NCI-H1417 treated with DMSO at 0.1 percent for 48 hours (cell line): Measurements from ENCODE around the gene ITGAE.
A peak's percentile ranks its signal among the peaks of the same experiment; 100 is the strongest.
"Not testable (repeated sequence)": the region's sequence is repeated elsewhere in the genome, so short reads cannot be mapped to it uniquely, and the experiment has no call there.

Experiments used
- DNase-seq: peaks from one replicate; lab custom pipeline; 2025; lab: John Stamatoyannopoulos, UW

The ITGAE gene, protein sequence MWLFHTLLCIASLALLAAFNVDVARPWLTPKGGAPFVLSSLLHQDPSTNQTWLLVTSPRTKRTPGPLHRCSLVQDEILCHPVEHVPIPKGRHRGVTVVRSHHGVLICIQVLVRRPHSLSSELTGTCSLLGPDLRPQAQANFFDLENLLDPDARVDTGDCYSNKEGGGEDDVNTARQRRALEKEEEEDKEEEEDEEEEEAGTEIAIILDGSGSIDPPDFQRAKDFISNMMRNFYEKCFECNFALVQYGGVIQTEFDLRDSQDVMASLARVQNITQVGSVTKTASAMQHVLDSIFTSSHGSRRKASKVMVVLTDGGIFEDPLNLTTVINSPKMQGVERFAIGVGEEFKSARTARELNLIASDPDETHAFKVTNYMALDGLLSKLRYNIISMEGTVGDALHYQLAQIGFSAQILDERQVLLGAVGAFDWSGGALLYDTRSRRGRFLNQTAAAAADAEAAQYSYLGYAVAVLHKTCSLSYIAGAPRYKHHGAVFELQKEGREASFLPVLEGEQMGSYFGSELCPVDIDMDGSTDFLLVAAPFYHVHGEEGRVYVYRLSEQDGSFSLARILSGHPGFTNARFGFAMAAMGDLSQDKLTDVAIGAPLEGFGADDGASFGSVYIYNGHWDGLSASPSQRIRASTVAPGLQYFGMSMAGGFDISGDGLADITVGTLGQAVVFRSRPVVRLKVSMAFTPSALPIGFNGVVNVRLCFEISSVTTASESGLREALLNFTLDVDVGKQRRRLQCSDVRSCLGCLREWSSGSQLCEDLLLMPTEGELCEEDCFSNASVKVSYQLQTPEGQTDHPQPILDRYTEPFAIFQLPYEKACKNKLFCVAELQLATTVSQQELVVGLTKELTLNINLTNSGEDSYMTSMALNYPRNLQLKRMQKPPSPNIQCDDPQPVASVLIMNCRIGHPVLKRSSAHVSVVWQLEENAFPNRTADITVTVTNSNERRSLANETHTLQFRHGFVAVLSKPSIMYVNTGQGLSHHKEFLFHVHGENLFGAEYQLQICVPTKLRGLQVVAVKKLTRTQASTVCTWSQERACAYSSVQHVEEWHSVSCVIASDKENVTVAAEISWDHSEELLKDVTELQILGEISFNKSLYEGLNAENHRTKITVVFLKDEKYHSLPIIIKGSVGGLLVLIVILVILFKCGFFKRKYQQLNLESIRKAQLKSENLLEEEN

DNA sequence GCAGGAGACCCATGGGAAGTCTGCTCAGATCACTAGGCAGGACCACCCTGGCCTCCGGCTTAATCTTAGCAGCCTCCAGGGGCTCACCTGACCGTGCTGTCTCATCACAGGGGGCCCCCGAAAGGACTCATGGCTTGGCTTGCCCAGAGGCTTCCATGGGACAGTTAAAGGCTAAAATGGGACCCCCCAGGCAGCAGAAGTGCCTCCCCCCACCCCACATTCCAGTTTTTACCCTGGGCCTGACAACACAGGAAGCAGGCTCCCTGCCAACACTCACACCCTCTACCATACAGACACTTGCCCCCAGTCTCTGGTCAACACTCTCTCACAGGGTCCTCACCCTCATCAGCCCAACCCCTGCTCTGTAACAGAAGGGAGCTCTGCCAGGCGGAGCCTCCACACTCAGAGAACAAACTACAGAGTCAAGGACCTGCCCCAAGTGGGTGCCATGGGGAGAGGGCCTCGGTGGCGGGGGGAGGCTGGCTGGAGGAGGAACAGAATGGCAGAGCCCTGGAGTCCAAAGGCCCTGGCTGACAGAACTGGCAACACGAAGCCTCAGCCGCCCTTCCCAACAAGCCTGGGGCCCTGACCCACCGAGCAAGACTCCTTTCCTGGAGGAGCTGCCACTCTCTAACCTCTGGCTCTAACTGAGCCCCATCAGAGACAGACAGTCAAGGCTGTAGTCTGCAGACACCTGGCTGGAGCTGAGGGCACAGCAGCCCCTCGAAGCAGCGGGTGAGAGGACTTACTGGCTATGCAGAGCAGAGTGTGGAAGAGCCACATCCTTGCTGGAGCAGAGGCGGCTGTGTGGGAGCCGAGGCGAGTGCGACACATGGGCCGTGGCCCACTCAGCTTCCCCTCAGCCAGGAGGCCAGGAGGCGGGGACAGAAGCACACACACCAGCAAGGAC is at the start of gene ITGAE:
TSS of gene ITGAE (minus strand) at position 827 of the 910 bp plus-strand sequence. CDS start at position 783, 44 bp downstream.
- no peak for DNase-seq

DNA sequence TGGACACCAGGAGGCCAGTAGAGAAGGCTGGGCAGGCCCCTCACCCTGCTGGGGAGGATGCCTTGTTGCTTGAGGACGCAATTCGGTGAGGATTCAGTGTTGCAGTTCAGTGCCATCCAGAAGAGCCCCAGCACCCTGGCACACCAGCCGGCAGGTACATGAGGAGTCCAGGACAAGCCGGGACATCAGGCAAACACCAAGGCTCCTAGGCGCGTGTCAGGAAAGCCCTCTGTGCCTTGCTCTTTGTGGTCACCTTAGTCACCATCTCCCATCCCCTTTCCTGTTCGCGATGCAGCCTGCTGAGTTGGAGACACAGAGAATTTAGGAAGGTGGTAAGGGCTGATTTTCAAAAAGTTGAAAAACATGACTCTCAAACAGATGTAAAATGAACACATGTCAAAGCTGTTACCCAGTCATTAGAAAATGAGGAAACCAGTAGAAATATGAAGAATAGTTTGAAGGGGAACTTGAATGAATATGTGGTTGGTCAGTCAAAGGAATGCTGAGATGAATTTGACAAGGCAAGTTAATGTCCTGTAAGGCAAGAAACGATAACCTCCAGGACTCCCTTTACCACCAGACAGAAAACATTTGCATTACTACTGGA is 47.3 kb upstream of the ITGAE start:
- no peak for DNase-seq

DNA sequence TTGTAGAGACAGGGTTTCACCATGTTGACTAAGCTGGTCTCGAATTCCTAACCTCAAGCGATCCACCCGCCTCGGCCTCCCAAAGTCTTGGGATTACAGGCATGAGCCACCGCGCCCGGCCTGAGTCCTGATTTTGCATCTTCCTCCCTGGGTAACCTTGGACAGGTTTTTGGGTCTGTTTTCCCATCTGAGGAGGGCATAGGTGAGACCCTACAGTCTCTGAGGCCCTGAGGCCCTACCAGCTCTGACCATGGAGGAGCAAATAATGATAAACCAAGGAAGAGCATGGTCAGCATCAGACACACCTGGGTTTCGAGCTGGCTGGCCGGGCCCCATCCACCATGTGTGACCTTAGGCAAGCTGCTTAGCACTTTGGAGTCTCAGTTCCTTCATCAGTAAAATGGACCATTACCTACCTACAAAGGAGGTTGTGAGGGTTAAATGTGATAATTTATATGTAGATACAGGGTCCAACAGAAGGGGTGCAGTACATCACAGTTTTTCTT is 46.2 kb upstream of the ITGAE start:
- no peak for DNase-seq

DNA sequence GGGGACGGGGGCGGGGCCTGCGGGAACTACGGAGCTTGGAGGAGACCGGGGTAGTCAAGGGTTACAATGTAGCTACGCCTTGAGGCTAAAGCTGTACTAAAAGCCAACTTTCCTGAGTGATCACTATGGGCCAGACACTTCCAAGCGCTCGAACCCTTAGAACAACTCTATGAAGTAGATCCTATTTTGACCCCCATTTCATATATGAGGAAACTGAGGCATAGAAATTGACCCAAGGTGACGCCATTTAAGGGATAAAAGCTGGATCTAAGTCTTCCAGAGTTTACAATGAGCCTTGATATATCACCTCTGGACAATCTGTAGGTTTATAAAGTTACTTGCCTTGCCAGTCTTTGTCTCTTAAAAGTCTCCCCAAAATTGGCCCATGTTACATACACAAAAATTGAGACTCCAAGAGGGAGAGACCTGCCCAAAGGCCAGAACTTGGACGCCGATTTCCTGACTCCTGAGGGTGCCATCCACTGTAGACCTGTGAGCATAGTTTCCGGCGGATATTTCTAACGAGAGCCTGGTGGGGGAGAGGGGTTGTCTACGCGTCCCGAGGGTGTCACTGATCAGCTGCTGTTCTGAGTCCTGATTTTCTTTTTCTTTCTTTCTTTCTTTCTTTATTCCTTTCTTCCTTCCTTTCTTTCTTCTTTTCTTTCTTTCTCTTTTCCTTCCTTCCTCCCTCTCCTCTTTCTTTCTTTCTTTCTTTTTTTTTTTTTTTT is 45.6 kb upstream of the ITGAE start:
- DNase-seq: no peak

DNA sequence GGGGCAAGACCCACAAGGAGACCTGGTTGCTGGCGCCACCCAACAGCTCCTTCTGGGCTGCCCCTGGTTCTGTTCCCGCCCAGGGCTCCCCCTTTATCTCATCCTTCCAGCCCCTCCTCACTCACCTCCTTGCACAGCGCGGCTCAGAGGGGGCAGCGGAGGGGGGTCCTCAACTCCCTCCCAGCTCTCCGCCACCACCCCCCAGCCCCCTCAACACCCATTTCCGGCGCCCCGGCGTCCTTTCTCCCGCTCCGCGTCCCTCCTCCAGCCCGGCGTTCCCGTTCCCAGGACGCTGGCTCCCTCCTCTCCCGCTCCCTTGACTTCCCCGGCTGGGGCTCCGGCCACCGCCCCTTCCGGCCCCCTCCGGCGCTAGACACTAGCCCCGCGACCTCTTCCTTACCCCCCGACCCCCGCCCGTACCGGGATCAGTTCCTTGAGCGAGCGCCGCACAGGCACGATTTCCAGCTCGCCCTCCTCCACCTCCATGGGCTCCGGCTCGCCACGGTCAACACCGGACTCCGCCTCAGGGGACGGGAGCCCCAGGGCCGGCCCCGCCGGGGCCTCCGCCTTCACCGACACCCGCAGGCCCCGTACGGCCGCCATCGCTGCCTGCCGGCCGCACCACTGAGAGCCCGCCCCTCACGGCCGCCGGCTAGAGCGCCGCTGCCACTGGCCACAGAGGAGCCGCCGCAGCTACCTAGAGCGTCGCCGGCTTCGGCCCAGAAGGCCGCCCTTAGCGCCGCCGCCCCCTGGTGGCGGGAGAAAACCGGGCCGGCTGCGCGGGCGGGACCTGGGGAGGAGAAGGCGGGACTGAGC is 44.8 kb upstream of the ITGAE start, which contains the start of gene NCBP3:
TSS of gene NCBP3 (minus strand) at position 626 of the 816 bp plus-strand sequence. CDS start at position 603, 23 bp downstream.
- DNase-seq: peak; percentile 22

DNA sequence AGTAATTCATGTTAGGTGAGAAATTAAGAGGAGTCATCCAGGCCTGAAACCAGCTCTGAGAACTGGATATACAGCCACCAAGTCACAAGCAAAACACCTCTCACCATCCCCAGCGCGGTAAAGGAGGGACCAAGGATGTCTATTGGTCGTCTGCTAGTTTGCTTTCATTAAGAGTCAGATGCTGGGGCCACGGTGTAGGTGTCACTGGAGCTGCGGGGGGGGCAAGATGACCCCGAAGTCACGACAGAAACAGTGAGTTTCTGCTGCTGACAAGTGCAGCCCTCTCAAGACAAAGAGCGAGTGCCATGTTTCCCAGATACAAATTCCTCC is 44.3 kb upstream of the ITGAE start:
- no peak for DNase-seq

DNA sequence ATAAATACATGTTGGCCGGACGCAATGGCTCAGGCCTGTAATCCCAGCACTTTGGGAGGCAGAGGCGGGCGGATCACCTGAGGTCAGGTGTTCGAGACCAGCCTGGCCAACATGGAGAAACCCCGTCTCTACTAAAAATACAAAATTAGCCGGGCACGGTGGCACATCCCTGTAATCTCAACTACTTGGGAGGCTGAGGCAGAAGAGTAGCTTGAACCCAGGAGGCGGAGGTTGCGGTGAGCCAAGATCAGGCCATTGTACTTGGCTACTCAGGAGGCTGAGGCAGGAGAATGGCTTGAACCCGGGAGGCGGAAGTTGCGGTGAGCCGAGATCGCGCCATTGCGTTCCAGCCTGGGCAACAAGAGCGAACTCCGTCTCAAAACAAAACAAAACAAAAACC is 43.6 kb upstream of the ITGAE start:
- DNase-seq: not testable (repeated sequence)

DNA sequence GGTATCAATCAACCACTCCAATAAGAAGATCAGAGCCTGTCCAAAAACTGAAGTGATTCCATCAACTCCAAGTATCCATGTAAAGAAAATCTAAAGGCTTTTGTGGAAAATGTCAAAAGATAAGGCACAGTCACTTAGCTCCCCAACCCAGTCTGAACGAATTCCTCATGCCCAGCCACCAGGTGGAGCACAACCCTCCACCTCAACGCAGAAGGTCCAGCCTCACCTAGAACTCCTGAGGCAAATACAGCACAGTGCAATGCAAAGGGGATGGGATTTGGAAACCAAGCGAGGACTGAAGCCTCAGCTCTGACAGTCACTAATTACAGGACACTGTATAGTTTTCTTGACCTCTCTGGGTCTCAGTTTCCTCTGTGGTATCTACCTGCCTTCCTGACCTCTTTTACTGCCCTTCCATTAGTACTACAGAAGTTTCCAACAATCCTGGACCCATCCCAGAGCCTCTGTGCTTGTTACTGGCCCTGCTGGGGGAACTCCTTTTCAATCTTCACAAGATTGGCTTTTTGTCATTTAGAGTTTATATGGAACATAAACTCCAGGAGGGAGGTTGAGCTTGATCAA is 43.0 kb upstream of the ITGAE start:
- no peak for DNase-seq

DNA sequence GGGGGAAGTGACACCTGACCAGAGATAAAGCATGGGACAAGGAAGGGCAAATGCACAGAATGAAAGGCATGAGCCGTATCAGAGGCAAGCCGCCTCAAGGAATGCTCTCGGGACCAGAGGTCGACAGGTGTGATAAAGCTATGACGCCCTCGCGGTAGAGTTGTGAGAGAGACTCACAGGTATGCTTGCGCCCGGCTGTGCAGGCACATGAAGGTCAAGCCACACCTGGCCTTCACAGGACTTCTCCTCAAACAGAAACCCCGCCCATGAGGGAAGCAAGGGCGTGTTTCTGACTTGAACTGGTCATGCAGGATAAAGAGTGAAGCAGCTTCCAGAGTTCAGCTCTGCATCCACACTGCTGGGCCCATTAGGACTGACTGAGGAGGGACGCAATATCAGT is 37.2 kb upstream of the ITGAE start:
- no peak for DNase-seq

DNA sequence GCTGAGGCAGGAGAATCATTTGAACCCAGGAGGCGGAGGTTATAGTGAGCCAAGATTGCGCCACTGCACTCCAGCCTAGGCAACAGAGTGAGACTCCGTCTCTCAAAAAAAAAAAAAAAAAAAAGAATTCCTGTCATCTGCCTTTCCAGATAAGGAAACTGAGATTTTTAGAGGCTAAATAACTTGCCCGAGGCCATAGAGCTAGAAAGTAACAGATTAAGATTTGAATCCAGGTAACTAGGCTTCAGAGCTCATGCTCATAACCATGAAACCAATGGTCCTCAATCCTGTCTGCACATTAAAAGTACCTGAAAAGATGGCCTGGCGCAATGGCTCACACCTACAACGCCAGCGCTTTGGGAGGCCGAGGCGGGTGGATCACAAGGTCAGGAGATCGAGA is 35.6 kb upstream of the ITGAE start:
- no peak for DNase-seq

DNA sequence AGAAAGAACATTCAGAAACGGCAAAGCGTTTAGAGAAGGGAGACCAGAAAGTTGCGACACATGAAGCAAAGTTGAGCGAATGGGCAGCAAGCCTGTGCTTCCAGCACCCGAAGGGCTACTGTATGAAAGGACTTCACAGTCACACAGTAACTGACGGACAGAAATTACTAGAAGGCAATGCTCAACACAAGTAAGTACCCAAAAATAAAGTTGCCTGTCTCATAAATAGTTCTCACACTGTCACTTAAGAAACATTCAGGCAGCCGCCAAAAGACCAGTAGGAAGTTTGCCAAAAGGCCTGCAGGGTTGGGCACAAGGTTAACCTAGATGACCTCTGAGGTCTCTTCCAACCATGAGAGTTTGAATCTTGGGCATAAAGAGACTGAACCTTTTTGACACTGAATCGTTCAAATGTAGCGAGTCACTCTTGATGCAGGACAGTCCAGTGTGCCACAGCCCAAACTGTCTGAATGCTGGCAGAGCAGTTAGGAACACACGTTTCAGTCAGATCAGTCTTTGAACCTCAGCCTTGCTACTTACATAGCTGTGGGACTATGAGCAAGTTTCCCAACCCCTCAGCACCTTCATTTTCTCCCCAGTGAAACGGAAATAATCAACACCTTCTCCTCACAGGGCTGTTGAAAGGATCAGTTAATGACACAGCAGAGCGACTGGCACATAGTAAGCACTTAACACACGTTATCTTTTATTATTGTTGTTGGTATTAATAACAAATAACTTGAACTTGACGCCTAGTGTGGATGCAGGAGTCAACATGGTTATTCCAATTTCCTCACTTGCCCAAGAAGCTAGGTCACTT is 34.6 kb upstream of the ITGAE start:
- no peak for DNase-seq

DNA sequence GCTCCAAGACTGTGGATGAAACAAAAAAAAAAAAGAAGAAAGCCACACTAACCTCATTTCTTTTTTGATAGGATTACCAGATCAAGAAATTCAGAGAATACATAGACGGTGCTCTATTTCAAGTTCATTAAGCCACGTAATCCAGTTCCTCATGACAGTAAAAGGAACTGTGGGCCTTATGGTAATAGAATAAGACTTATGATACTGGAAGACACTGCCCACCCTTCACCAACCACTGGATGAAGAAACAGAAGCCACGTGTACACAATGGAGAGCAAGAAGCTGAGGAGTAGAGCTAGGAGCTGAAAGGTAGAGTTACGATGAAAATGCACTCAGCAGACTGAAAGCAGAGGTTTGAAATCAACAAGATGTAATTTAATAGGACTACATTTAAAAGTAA is 33.8 kb upstream of the ITGAE start:
- DNase-seq: no peak

DNA sequence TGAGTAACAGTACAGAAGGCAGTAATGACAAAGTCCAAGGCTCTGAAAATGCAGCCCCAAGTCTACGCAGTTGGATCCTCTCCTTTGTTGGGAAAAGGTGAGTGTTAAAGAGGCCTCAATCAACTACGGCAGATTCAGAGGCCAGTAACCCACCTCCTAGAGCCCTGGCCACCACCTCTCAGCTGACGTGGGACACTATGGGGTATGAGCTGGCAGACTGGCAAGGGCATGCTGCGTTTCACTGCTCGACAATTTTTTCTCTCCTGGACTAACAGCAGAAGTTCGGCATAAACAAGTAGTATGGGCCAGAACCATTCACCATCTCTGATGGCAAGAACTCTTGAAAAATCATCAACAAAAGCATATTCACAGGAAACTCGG is 27.9 kb upstream of the ITGAE start:
- no peak for DNase-seq

DNA sequence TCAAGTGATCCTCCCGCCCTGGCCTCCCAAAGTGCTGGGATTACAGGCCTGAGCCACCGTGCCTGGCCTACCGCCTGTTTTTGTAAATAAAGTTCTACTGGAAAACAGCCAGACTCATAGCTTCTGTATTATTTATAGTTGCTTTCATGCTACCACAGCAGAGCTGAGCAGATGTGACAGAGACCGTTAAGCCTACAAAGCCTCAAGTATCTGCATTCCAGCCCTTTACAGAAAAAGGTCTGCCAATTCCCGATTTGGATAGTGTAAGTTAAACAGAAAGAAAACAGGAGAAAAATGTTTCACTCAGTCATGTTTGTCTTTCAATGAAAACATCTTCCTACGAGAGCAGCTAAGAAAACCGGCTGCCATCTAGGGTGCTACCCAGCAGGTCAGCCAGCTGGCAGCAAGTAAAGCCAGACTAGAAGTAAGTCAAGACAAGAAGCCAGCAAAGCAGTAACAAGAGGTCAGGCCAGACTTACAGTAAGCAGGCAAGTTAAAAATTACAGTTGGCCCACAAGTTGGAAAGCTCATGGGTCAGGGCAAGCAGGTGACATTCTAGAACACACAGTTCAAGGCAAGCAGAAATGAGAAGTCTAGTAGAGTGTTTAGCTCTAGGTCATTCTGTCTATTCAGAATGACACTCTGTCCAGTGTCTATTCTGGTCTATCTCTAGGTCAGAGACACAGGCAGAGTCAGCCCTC is 27.3 kb upstream of the ITGAE start:
- no peak for DNase-seq

DNA sequence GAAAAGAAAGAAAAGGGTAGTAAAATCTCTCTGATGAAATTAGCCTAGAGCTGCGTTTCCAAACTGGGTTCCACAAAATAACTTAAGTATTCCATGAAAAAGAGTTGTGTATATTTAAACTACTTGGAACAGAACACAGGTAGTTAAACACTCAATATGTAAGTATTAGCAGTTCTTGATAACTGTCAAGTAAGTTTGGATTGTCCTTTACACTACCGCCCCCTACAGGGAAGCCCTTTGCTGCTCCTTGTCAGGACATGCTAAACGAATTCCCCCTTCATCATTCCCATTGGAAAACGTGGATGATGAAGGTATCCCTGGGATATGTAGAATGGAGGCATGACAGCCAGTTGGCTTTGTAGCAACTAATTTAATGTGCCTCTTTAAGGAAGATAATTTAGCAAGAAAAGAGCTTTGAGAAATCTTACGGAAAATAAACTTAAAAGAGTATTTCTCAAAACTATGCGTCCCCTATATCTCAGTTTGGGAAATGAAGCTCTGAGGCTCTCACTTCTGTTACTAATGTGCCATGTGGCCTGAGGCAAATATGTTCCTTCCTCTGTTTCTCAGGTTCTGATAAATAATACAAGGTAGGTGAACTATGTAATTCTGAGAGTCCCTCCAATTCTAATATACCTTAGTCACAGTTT is 26.3 kb upstream of the ITGAE start:
- no peak for DNase-seq

DNA sequence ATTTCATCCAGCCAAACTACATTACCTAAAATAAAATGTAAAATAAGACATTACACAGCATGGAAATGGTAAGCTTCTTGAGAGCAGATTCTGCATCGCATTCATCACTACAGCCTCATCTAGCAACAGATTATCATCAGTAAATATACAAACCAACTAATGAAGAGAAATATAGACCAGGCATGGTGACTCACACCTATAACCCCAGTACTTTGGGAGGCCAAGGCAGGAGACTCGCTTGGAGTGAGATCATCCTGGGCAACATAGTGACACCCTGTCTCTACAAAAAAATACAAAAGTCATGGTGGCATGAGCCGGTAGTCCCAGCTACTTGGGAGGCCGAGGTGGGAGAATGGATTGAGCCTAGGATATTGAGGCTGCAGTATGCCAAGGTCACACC is 25.2 kb upstream of the ITGAE start:
- DNase-seq: no peak

DNA sequence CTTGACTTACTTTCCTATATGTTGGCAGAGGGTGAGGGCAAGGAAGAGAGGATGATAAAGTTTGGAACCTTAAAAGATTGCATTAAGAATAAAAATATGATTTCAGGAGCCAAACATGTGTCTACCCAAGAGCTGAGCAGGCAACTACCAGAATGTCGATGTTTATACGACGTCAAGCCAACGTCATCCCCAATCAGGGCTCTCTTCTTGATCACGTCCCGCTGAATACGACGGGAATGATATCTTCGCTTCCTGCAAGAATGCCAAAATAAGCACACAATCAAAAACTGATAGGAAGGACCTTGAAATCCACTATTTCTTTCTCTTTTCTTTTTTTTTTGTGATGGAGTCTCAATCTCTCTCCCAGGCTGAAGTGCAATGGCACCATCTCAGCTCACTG is 20.1 kb upstream of the ITGAE start:
- no peak for DNase-seq
